Lung (tissue), 12 donors: Measurements from ENCODE around the gene ZCCHC12. TPM values are rescaled to one million over a fixed set of nuclear protein-coding genes. Genes with fewer than 3 reads are reported as not detected.

ENCODE experiments used
- ATAC-seq: fragments of 200-7000 bp; cut with Tn5 transposase; one replicate; pipeline ENCODE4 v1.9.1; 2020; ENCODE audit warnings: moderate number of reproducible peaks; ENCODE audit not compliant: insufficient read depth, low FRiP score
- DNase-seq, 3 donors: peaks; one replicate each; pipeline ENCODE4 v3.0.0-alpha.2; 2013 to 2017
- H3K27ac ChIP-seq, 2 donors: one replicate each; pipeline ENCODE4 v1.5.1; 2013; ENCODE audit warnings: mild to moderate bottlenecking in 2 of 2, moderate library complexity in 2 of 2, control low read depth in 1 of 2, inconsistent platforms in 1 of 2, low read depth in 1 of 2, low read length in 1 of 2
- H3K27me3 ChIP-seq, 3 donors: one replicate each; pipeline ENCODE4 v1.5.1; 2013; ENCODE audit warnings: low read length in 2 of 3; ENCODE audit not compliant: control insufficient read depth in 3 of 3, insufficient read depth in 3 of 3
- H3K36me3 ChIP-seq, 4 donors: one replicate each; pipeline ENCODE4 v1.5.1; 2013; ENCODE audit warnings: low read length in 4 of 4, mild to moderate bottlenecking in 1 of 4, moderate library complexity in 1 of 4; ENCODE audit not compliant: control insufficient read depth in 4 of 4, insufficient read depth in 4 of 4
- H3K4me1 ChIP-seq, 5 donors: one replicate each; pipeline ENCODE4 v1.5.1; 2013; ENCODE audit warnings: low read length in 5 of 5, mild to moderate bottlenecking in 2 of 5, moderate library complexity in 1 of 5; ENCODE audit not compliant: control insufficient read depth in 5 of 5, insufficient read depth in 5 of 5
- H3K4me3 ChIP-seq: one replicate; pipeline ENCODE4 v1.5.1; 2013; ENCODE audit warnings: mild to moderate bottlenecking, control low read depth, moderate library complexity
- H3K9ac ChIP-seq, 2 donors: one replicate each; pipeline ENCODE4 v1.5.1; 2013; ENCODE audit warnings: low read length in 2 of 2, control low read depth in 1 of 2; ENCODE audit not compliant: insufficient read depth in 1 of 2
- H3K9me3 ChIP-seq, 4 donors: one replicate each; pipeline ENCODE4 v1.5.1; 2013; ENCODE audit warnings: low read length in 3 of 4, mild to moderate bottlenecking in 1 of 4, moderate library complexity in 1 of 4; ENCODE audit not compliant: control insufficient read depth in 4 of 4, insufficient read depth in 3 of 4
- CTCF ChIP-seq: IDR thresholded peaks from 2 replicates; pipeline ENCODE4 v1.5.1; 2012; ENCODE audit warnings: mild to moderate bottlenecking; ENCODE audit errors: control extremely low read depth, extremely low read depth
- WGBS, 2 donors: extraction: QIAGEN DNeasy Blood & Tissue Kit; methylation state at CpG; one replicate each; pipeline ENCODE4 v1.1.7; 2013; 5-methylcytosine and 5-hydroxymethylcytosine counted together
- polyA plus RNA-seq, 2 donors: library from polyadenylated mRNA; stranded (reverse); fragments of 200-250 nt; gene quantifications; one replicate each; pipeline ENCODE4 v1.2.1, GENCODE V29; 2013
- total RNA-seq, 2 donors: library from RNA; depleted of rRNA in 1 of 2; stranded (reverse); fragments of >200 nt in 1 of 2; gene quantifications; one replicate each; pipeline ENCODE4 v1.2.1, GENCODE V29; 2014 to 2021
- donor health status: control.
- donor health status: control.
- donor health status: Bipolar disorder and iron deficiency.
- donor health status: healthy.
- donor health status: DM: yes; HTN: yes; CAD: no.

Gene ZCCHC12
- total and polyA plus RNA-seq, 4 donors: 0.10 to 1.5 (median 0.49) TPM

- Histone ChIP-seq H3K9me3 (no peaks in the 10 kb centered on the region), H3K4me1 (no peaks in the 10 kb centered on the region), H3K4me3 (no peak overlapping the region), H3K36me3 (no peaks in the 10 kb centered on the region), H3K27ac (no peak overlapping the region), H3K9ac (no peak overlapping the region), H3K27me3 (no peaks in the 10 kb centered on the region)
- 19 to 42% methylated on average over 1 of the region's 1 CpG for WGBS, 2 donors
- no peak for TF ChIP-seq CTCF
- DNase-seq: peak in 2 of 3 donors; percentile 25 to 52
- no peak for ATAC-seq
These were observed 42.7 kb upstream of the ZCCHC12 start for GRCh38 chrX:118780911-118781310.

GRCh38 chrX:118795528-118796280 is 27.9 kb upstream of the ZCCHC12 start:
- WGBS, 2 donors: 68 to 81% methylated on average over 5 of the region's 5 CpGs
- H3K4me1 ChIP-seq: peaks cover 0 to 4% (median 0%) of the 10 kb centered on the region in 5 donors
- H3K9me3 ChIP-seq: no peaks in the 10 kb centered on the region
- no peak for TF ChIP-seq CTCF
- peak in 1 of 3 donors; percentile 17 for DNase-seq
- no peak for ATAC-seq
- no peak overlapping the region for H3K27ac ChIP-seq
- no peaks in the 10 kb centered on the region for H3K27me3 ChIP-seq
- no peaks in the 10 kb centered on the region for H3K36me3 ChIP-seq
- H3K4me3 ChIP-seq: no peak overlapping the region
- no peak overlapping the region for H3K9ac ChIP-seq

- no peaks in the 10 kb centered on the region for H3K9me3 ChIP-seq
- peak; percentile 36 to 78 (median 64) for DNase-seq
- H3K4me1 ChIP-seq: no peaks in the 10 kb centered on the region
- H3K36me3 ChIP-seq: no peaks in the 10 kb centered on the region
- H3K9ac ChIP-seq: no peak overlapping the region
- H3K27me3 ChIP-seq: no peaks in the 10 kb centered on the region
- no peak overlapping the region for H3K4me3 ChIP-seq
- no peak for TF ChIP-seq CTCF
- ATAC-seq: peak; percentile 58
- no peak overlapping the region for H3K27ac ChIP-seq
- 5 to 17% methylated on average over 1 of the region's 1 CpG for WGBS, 2 donors
These were observed 20.8 kb upstream of the ZCCHC12 start for GRCh38 chrX:118802857-118803256.
